ENCODE data around the gene SMOC2. TPM values are rescaled to one million over a fixed set of nuclear protein-coding genes. Genes with fewer than 3 reads are reported as not detected.
"Not testable (repeated sequence)": the region's sequence is repeated elsewhere in the genome, so short reads cannot be mapped to it uniquely, and the experiment has no call there.

Gene SMOC2
- total RNA-seq, 1 donor from 2014 or later = not detected

DNA sequence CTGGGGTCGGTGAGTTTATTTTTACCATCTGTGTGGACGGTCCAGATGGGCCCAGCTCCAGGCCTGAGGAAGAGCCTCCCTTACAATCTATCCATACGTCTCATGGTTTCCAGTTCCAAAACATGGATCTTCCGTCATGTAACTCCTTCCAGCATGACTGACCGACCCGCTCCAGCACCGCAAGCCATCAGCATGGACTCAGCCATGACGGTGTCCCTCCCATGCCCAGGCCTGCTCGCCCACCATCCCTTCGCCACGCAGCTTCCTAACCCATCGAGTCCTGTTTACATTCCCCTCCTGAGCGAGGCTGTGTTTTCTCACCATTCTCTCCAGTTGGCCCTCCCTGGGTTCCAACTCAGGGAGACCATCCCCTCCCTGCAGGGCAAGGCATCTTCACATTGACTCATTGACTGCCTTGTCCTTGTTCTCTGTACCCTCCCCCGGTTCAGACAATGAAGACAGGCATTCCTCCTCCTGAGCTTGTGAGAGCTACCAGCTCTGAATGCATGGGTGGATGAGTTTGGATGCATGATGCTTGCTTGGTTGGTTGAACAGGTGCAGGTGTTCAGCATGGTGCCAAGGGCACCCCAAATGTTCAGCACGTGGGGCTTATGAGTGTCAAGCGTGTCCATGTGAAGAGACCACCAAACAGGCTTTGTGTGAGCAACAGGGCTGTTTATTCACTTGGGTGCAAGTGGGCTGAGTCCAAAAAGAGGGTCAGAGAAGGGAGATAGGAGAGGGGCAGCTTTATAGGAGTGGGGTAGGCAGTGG is 235.8 kb downstream of the SMOC2 start:
- TF ChIP-seq CTCF (IDR thresholded peaks at IDR 0.05; ENCODE audit: unreplicated experiment) = no peak
- Mint-ChIP-seq H3K27ac (ENCODE audit: unreplicated experiment) (peak overlapping the region; percentile 55), H3K4me1 (ENCODE audit: unreplicated experiment) (peaks cover 13% of the 10 kb centered on the region), H3K36me3 (ENCODE audit: low read depth, unreplicated experiment) (no peaks in the 10 kb centered on the region), H3K4me3 (ENCODE audit: unreplicated experiment) (no peak overlapping the region), H3K9me3 (ENCODE audit: unreplicated experiment) (no peaks in the 10 kb centered on the region), H3K27me3 (ENCODE audit: unreplicated experiment) (peaks cover 1% of the 10 kb centered on the region)
- DNase-seq (ENCODE audit: low spot score) = no peak

DNA sequence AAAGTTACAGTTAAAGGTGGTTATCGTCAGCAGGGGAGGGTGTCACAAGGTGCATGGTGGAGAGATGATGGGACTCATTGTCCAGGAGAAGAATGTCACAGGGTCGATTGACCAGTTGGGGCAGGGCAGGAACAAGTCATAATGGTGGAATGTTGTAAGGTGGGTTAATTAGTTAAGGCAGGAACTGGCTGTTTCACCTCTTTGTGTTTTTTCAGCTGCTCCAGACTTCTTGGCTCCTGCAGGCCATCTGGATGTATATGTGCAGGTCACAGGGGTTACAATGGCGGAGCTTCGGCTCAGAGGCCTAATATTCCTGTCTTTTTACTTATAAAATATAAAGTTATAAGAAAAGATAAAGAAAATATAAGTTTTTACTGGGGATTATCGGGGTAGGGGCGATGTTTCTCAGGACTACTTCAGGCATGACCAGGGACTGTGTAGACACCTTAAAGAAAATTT is 236.4 kb downstream of the SMOC2 start:
- H3K36me3 Mint-ChIP-seq (ENCODE audit: low read depth, unreplicated experiment); H3K27me3 Mint-ChIP-seq (ENCODE audit: unreplicated experiment); H3K9me3 Mint-ChIP-seq (ENCODE audit: unreplicated experiment); DNase-seq (ENCODE audit: low spot score); H3K4me3 Mint-ChIP-seq (ENCODE audit: unreplicated experiment): not testable (repeated sequence)
- peak overlapping the region; percentile 55 for H3K27ac Mint-ChIP-seq (ENCODE audit: unreplicated experiment)
- H3K4me1 Mint-ChIP-seq (ENCODE audit: unreplicated experiment) = peaks cover 13% of the 10 kb centered on the region

- no peaks in the 10 kb centered on the region for H3K36me3 Mint-ChIP-seq (ENCODE audit: low read depth, unreplicated experiment)
- H3K4me3 Mint-ChIP-seq (ENCODE audit: unreplicated experiment) = no peak overlapping the region
- H3K27me3 Mint-ChIP-seq (ENCODE audit: unreplicated experiment) = peaks cover 1% of the 10 kb centered on the region
- H3K9me3 Mint-ChIP-seq (ENCODE audit: unreplicated experiment) = no peaks in the 10 kb centered on the region
- H3K27ac Mint-ChIP-seq (ENCODE audit: unreplicated experiment) = peak overlapping the region; percentile 42
- DNase-seq (ENCODE audit: low spot score) = no peak
- peaks cover 13% of the 10 kb centered on the region for H3K4me1 Mint-ChIP-seq (ENCODE audit: unreplicated experiment)
- no peak for TF ChIP-seq CTCF (IDR thresholded peaks at IDR 0.05; ENCODE audit: unreplicated experiment)
Measured at GRCh38 chr6:168678077-168678476, 237.1 kb downstream of the SMOC2 start.

DNA sequence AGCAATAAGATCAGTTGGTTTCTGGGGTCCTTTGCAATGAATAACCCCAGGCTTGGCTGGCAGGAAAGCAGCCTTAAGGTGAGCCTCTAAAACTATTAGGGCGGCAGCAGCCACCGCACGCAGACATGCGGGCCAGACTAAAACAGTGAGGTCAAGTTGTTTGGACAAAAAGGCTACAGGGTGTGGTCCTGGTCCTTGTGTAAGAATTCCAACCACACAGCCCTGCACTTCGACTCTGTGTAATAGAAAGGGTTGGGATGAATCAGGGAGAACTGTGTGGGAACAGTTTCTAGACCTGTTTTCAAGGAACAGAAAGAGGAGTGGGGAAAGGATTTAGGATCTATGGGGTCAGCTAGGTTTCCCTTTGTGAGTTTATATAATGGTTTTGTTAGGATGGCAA is 237.6 kb downstream of the SMOC2 start:
- Mint-ChIP-seq H3K4me1 (ENCODE audit: unreplicated experiment) (peaks cover 13% of the 10 kb centered on the region), H3K9me3 (ENCODE audit: unreplicated experiment) (no peaks in the 10 kb centered on the region), H3K27me3 (ENCODE audit: unreplicated experiment) (peaks cover 1% of the 10 kb centered on the region), H3K36me3 (ENCODE audit: low read depth, unreplicated experiment) (no peaks in the 10 kb centered on the region), H3K27ac (ENCODE audit: unreplicated experiment) (no peak overlapping the region), H3K4me3 (ENCODE audit: unreplicated experiment) (no peak overlapping the region)
- no peak for DNase-seq (ENCODE audit: low spot score)
- no peak for TF ChIP-seq CTCF (IDR thresholded peaks at IDR 0.05; ENCODE audit: unreplicated experiment)

GRCh38 chr6:168681748-168682147 is 240.8 kb downstream of the SMOC2 start:
- H3K27ac Mint-ChIP-seq (ENCODE audit: unreplicated experiment) = no peak overlapping the region

More at GRCh38 chr6:168681748-168682147, 240.8 kb downstream of the SMOC2 start:
- Mint-ChIP-seq H3K36me3 (ENCODE audit: low read depth, unreplicated experiment) (no peaks in the 10 kb centered on the region), H3K27me3 (ENCODE audit: unreplicated experiment) (peaks cover 3% of the 10 kb centered on the region), H3K4me3 (ENCODE audit: unreplicated experiment) (no peak overlapping the region), H3K4me1 (ENCODE audit: unreplicated experiment) (peaks cover 12% of the 10 kb centered on the region), H3K9me3 (ENCODE audit: unreplicated experiment) (no peaks in the 10 kb centered on the region)
- DNase-seq (ENCODE audit: low spot score) = no peak
- no peak for TF ChIP-seq CTCF (IDR thresholded peaks at IDR 0.05; ENCODE audit: unreplicated experiment)
